NCI-H1417 treated with DMSO at 0.1 percent for 48 hours (cell line): Measurements from ENCODE around the gene FANCD2.
"Not testable (repeated sequence)": the region's sequence is repeated elsewhere in the genome, so short reads cannot be mapped to it uniquely, and the experiment has no call there.

Experiments
- DNase-seq: peaks from one replicate; lab custom pipeline; 2025; lab: John Stamatoyannopoulos, UW

FANCD2 gene

GRCh38 chr3:10106919-10107318, 80.7 kb downstream of the FANCD2 start:
- DNase-seq: no peak

DNA sequence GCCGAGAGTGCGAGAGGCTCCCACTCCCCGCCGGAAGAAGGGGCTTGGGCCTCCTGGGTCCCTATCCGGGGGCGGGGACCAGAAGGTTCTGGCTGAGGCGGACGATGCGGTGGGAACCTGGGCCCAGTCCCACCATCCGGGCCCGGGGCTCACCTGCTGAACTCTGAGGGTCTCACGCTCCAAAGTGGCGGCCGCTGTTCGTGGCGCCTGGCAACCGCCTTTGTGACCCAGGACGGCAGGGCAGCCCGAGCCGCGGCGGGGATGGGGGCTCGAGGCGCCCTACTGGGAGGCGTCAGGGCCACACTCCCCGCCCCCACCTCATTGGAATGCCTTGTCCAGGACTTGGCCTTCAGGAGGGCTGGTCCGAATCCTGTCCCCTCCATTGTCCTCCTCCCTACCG, 81.9 kb downstream of the FANCD2 start, which contains the start of gene FANCD2OS:
Gene FANCD2OS, minus strand, starts transcription at position 165 of the 400 bp plus-strand sequence. CDS start 3,481 bp downstream, outside the sequence.
- no peak for DNase-seq

DNA sequence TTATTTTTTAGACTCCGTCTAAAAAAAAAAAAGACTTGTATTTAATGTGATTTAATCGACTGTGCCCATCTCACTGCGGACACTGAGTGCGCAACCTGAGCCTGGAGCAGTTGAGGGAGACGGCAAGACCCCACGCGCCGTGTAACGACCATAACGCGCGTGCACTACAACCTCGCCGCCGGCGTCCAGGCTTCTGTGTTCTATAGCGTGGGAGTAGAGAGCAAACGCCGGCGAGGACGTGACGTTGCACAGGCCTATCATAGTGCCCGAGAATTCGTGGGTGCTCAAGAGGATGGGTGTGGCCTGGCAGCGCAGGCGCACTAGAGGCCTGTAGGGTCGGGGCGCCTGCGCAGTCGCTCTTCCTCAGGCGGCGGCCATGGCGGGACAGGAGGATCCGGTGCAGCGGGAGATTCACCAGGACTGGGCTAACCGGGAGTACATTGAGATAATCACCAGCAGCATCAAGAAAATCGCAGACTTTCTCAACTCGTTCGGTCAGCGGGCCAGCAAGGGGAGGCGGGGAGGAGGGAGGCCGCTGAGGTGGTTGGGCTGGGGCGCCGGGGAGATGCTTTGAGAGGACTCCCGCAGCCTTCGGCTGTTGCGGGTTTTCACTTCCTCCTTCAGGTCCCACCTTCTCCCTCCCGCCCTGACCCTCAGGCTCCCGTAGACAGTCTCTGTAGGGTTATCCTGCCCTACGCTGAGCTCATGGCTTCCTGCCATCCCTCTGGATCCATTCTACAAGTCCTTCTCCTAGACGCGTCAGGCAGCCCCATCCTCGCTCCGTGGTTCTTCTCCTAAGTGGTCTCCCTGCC, 89.3 kb downstream of the FANCD2 start, which contains the start of gene BRK1:
Gene BRK1, plus strand, starts transcription at position 350 of the 812 bp plus-strand sequence. Its CDS starts 27 bp downstream, at position 377.
- peak; percentile 60 for DNase-seq

DNA sequence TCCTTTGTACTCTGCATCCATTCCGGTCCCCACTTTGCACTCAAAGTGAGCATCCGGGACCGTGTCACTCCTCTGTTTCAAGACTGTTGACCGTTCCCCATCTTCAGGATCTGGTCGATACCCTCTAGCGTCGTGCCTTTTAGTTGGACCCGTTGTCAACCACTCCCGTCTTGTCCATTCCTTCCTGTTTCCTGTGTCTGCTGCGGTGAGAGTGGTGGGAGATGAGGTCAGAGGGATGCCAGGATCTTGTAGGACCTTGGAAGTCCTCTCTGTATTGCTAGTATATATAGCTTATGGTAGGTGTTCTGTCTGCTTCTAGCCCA, 89.9 kb downstream of the FANCD2 start:
- no peak for DNase-seq

- DNase-seq: no peak
These were observed 90.7 kb downstream of the FANCD2 start for GRCh38 chr3:10116928-10117327.

- DNase-seq: no peak
These were observed 93.1 kb downstream of the FANCD2 start for GRCh38 chr3:10119376-10119775.

- no peak for DNase-seq
These were observed 94.8 kb downstream of the FANCD2 start for GRCh38 chr3:10121064-10121463.

DNA sequence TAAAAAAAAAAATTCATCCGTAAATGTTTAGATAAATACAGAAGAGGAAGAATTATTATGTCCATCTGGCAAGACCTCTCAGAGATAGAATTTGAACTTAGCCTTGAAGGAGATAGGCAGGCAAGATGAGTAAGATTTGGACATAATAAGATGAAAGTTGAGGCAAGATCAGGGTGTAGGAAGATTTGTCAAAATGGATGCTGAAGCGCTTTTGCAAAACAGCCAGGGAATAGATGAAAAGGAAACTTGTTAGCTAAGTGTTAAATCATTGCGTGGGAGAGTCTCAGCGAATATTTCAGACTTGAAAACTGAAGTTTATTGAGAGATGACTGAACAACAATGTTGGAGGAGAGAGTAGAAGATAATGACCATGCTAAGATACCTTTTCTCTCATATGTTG, 96.5 kb downstream of the FANCD2 start:
- no peak for DNase-seq

DNA sequence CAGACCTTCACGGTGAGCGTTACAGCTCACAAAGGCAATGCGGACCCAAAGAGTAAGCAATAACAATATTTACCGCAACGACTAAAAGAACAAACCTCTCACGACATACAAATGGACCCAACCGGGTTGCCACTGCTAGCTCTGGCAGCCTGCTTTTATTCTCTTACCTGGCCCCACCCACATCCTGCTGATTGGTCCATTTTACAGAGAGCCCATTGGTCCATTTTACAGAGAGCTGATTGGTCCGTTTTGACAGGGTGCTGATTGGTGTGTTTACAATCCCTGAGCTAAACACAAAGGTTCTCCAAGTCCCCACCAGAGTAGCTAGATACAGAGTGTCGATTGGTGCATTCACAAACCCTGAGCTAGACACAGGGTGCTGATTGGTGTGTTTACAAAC, 109.6 kb downstream of the FANCD2 start:
- DNase-seq: not testable (repeated sequence)

DNA sequence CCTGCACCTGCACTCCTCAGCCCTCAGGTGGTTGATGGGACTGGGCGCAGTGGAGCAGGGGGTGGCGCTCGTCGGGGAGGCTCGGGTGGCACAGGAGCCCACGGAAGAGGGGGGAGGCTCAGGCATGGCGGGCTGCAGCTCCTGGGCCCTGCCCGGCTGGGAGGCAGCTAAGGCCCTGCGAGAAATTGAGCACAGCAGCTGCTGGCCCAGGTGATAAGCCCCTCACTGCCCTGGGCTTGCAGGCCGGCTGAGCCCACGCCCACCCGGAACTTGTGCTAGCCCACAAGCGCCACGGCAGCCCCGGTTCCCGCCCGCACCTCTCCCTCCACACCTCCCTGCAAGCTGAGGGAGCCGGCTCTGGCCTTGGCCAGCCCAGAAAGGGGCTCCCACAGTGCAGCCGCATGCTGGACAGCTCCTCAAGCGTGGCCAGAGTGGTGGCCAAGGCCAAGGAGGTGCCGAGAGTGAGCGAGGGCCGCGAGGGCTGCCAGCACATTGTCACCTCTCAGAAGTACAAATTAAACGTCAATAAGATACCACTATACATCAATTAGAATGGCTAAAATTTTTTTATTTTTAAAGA, 110.3 kb downstream of the FANCD2 start:
- no peak for DNase-seq

DNA sequence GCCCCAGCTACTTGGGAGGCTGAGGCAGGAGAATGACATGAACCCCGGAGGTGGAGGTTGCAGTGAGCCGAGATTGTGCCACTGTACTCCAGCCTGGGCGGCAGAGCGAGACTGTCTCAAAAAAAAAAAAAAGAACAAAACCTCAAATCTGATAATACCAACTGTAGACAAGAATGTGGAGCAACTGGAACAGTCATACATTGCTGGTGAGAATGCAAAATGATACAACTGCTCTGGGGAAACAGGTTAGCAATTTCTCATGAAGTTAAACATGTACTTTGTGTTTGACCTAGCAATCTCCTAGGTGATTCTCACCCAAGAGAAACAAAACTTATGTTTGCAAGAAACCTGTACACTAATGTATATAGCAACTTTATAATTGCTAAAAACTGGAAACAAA, 110.9 kb downstream of the FANCD2 start:
- no peak for DNase-seq

DNA sequence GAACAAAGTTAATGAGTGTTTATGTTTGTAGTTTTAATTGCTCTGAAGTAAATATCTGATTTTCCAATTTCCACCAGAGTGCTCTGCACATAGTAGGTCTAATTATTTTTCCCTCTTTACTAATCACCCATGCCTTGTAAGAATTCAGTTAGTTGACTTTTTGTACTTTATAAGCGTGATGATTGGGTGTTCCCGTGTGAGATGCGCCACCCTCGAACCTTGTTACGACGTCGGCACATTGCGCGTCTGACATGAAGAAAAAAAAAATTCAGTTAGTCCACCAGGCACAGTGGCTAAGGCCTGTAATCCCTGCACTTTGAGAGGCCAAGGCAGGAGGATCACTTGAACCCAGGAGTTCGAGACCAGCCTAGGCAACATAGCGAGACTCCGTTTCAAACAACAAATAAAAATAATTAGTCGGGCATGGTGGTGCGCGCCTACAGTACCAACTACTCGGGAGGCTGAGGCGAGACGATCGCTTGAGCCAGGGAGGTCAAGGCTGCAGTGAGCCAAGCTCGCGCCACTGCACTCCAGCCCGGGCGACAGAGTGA, 114.8 kb downstream of the FANCD2 start:
- DNase-seq: no peak

- DNase-seq: no peak
These were observed 116.7 kb downstream of the FANCD2 start for GRCh38 chr3:10142707-10143560.

GRCh38 chr3:10145685-10146084, 119.4 kb downstream of the FANCD2 start:
- no peak for DNase-seq

GRCh38 chr3:10149226-10149625, 123.0 kb downstream of the FANCD2 start:
- DNase-seq: no peak

- no peak for DNase-seq
These were observed 124.8 kb downstream of the FANCD2 start for GRCh38 chr3:10150987-10151386.
